GM12864 (cell line): ENCODE results near the gene PANK1.
A peak's percentile ranks its signal among the peaks of the same experiment; 100 is the strongest.

Source experiments
- DNase-seq: peaks from one replicate; pipeline ENCODE4 v3.0.0-alpha.2; 2011; ENCODE audit warnings: low read depth
- H3K4me3 ChIP-seq: 2 replicates; pipeline ENCODE4 v1.5.1; 2011; ENCODE audit warnings: mild to moderate bottlenecking, low read depth, low read length, control low read depth
- CTCF ChIP-seq: IDR thresholded peaks from 2 replicates; pipeline ENCODE4 v1.5.1; 2011; ENCODE audit warnings: low read depth, mild to moderate bottlenecking, moderate library complexity, low read length, control low read depth, inconsistent platforms; ENCODE audit errors: missing control alignments

The PANK1 gene

DNA sequence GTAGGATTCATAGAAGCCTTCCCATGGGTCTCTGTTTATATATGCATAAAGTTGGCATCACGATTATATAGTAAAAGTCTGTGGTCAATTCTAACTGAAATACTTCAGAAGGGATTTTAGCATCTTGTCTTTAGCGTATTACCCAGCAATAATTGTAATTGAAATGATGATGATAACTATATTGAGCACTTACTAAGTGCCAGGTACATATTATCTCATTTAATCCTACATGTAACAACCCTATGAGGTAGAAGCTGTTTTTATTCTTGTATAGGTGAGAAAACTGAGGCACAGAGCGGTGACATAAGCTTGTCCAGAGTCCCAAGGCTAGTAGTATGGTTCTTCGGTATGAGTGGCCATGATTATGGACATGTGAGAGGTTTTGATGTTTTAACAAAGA, 33.8 kb downstream of the PANK1 start:
- no peak for TF ChIP-seq CTCF
- no peak for DNase-seq
- H3K4me3 ChIP-seq = no peak overlapping the region

- H3K4me3 ChIP-seq = no peak overlapping the region
- peak; percentile 56 for DNase-seq
- TF ChIP-seq CTCF = peak; percentile 21
Measured at GRCh38 chr10:89609833-89610346, 35.2 kb downstream of the PANK1 start.

GRCh38 chr10:89604200-89604599, 40.8 kb downstream of the PANK1 start:
- no peak for DNase-seq
- no peak for TF ChIP-seq CTCF

DNA sequence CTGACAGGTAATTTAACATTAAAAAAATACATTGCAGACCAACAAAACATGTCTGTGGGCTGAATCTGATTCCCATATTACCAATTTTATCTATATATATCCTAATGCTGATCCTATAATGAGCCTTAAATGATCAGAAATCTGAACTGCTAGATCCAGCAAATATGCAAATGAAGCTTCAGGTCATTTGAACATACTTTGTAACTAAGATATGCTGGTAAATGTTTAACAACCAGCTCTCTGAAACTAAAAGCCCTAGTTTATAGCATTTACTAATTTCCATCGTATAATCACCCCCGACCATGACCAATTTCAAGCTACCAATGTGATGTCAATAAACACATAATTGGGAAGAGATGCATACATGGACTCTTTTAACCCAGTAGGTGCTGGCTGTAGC, 42.1 kb downstream of the PANK1 start:
- H3K4me3 ChIP-seq = no peak overlapping the region
- no peak for DNase-seq
- TF ChIP-seq CTCF = no peak

More at GRCh38 chr10:89604200-89604599, 40.8 kb downstream of the PANK1 start:
- H3K4me3 ChIP-seq = no peak overlapping the region

GRCh38 chr10:89601728-89602361, 43.2 kb downstream of the PANK1 start:
- no peak for TF ChIP-seq CTCF
- no peak for DNase-seq

GRCh38 chr10:89600041-89600440, 45.0 kb downstream of the PANK1 start:
- H3K4me3 ChIP-seq = no peak overlapping the region
- no peak for DNase-seq
- no peak for TF ChIP-seq CTCF

More at GRCh38 chr10:89601728-89602361, 43.2 kb downstream of the PANK1 start:
- no peak overlapping the region for H3K4me3 ChIP-seq

DNA sequence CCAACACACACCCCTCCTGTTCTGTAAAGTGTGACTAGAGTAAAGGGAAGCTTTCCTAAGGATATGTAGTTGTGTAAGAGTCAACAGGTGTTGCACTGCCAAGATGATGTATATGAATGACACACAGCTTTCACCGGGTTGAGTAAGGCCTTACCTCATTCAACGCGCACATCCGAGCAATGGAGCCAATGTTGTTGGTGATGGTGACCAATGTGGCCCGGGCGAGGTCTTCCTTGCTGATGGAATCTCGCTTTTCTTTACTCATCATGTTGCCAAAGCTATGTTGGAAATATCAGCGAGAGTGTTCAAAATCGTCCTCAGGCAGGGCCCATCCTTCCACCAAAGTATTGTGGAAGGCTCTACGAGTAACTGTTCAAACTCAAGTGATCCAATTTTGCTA, 52.0 kb downstream of the PANK1 start:
- TF ChIP-seq CTCF = no peak
- no peak overlapping the region for H3K4me3 ChIP-seq
- peak; percentile 3 for DNase-seq
